Measurements from ENCODE around the gene PHF12.

GRCh38 chr17:28912281-28912937, 38.9 kb downstream of the PHF12 start:
- TF ChIP-seq CTCF (IDR thresholded peaks at IDR 0.05) (peak in 1 of 3 experiments; percentile 3), POLR2A (IDR thresholded peaks at IDR 0.05; ENCODE audit: low read depth) (no peak), EP300 (IDR thresholded peaks at IDR 0.05) (no peak)
